Prostate gland (tissue), 2 donors: ENCODE measurements around the gene TMEM245.

Experiments used
- POLR2A ChIP-seq: fragments of 450-650 bp; IDR thresholded peaks from one replicate; pipeline ENCODE4 v1.6.1; 2016; ENCODE audit warnings: antibody characterized with exemption, mild to moderate bottlenecking
- POLR2AphosphoS5 ChIP-seq: sonication (generic); formaldehyde crosslinking; IDR thresholded peaks from one replicate; pipeline ENCODE4 v1.6.1; 2017; ENCODE audit warnings: antibody characterized with exemption
- TF ChIP-seq, protein P1 (sequence below), 4 experiments: fragments of 200-600 bp in 2 of 4; fragments of 450-650 bp in 2 of 4; sonication (generic) in 2 of 4; IDR thresholded peaks; 1 replicate in 3 of 4; 2 replicates in 1 of 4; pipeline ENCODE4 v1.5.1; 2016 to 2019; ENCODE audit warnings: antibody characterized with exemption in 4 of 4, mild to moderate bottlenecking in 2 of 4, moderate library complexity in 2 of 4

DNA sequence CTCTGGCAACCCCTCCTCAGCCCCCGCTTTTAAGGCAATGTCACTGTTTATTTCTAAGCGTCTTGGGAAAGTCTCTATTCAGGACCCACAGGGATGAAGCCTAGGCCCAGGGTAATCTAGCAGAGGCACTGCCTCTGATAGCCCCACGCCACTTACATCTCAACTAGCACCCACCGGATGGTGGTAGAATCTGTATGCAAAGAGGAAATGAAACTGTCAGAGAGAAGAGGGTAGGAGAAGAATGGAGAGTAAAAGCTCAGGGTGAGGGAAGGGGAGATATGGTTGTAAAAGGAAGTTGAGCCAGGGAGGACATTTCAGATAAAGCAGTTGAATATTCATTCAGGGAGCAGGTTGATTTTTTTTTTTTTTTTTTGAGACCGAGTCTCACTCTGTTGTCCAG, 44.3 kb upstream of the TMEM245 start:
- no peak for TF ChIP-seq POLR2AphosphoS5
- TF ChIP-seq, protein P1, sequence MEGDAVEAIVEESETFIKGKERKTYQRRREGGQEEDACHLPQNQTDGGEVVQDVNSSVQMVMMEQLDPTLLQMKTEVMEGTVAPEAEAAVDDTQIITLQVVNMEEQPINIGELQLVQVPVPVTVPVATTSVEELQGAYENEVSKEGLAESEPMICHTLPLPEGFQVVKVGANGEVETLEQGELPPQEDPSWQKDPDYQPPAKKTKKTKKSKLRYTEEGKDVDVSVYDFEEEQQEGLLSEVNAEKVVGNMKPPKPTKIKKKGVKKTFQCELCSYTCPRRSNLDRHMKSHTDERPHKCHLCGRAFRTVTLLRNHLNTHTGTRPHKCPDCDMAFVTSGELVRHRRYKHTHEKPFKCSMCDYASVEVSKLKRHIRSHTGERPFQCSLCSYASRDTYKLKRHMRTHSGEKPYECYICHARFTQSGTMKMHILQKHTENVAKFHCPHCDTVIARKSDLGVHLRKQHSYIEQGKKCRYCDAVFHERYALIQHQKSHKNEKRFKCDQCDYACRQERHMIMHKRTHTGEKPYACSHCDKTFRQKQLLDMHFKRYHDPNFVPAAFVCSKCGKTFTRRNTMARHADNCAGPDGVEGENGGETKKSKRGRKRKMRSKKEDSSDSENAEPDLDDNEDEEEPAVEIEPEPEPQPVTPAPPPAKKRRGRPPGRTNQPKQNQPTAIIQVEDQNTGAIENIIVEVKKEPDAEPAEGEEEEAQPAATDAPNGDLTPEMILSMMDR (IDR thresholded peaks at IDR 0.05) = no peak
- no peak for TF ChIP-seq POLR2A
